ENCODE measurements around the gene MTSS2.

The MTSS2 gene

GRCh38 chr16:70665806-70666735 lies 19.8 kb downstream of the MTSS2 start:
- no peak for DNase-seq

- no peak for DNase-seq
Measured at GRCh38 chr16:70665113-70665694, 20.6 kb downstream of the MTSS2 start.

GRCh38 chr16:70664325-70665112 lies 21.3 kb downstream of the MTSS2 start:
- no peak for DNase-seq

DNA sequence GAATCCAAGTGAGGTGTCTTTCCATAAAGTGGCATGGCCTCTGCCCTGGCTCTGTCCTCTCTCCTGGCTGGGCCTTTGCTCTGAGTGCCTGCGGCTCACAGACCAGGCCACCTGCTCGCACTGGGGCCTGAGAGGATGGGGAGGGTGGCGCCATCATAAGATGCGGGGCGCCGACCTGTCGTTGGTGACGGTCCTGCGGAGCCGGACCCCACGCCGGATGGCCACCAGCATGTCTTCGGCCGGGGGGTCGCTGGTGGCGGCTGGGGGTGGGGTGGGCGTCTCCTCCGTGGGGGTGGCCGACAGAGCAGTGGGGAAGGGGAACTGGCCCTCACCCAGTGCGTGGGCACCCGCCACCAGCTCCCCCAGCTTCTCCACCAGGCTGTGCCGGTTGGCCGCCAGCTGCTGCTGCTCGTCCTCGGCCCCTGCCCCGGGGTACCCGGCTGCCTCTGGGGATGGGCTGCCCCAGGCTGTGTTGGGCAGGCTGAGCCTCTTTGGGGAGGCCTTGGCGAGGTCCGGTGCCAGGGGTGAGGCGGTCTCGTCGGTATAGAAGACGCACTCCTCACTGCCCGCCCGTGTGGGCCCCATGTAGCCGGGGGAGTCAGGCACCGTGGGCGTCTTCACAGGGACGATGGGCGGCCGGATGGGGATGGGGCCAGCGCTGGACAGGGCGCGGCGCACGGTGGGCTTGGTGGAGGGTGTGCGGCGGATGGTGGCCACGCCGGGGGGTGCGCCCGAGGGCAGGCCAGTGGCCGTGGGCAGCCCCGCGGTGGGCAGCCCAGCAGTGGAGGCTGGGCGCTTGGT lies 22.1 kb downstream of the MTSS2 start:
- no peak for DNase-seq

DNA sequence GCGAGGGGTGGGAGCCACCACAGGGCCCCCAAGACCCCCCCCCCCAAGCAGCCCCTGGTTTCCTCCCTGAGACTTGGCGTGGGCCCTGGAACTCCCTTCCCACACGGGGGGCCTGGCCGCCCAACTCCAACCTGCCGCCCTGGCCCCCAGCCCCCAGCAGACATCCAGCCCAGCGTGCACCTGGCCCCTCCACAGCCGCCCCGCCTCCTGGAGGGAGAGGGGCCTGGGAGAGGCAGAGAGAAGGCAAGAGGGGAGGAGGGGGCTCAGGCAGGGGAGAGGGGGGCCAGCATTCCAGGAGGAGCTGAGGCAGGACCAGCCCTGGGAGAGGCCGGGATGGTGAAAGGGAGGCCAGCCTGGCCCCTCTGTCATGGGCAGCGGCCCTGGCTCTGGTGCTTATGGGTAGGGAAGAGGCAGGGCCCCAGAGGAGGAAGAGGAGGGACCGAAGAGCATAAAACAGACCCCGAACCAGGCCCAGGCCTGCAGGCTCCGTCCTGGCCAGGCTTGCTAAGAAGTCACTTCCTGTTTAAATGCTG lies 22.8 kb downstream of the MTSS2 start:
- no peak for DNase-seq

GRCh38 chr16:70661918-70662641 lies 23.8 kb downstream of the MTSS2 start:
- DNase-seq: no peak

DNA sequence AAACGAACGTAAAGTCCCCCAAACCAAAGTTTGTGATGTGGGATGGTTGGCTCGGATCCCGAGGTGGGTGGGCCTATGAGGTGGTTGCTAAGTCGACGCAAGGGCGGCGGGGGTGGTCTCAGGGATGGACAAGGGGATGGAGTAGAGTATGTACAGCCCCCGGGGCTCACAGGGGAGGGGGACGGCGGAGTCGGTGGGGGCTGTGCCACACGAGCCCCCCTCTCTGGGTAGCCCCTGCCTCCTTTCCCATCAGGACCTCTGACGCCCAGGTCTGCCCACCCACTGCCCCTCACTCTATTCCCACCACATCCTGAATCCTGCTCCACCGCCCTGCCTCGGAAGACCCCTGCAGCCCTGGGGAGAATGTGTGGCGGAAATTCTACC lies 24.3 kb downstream of the MTSS2 start:
- DNase-seq: no peak

DNA sequence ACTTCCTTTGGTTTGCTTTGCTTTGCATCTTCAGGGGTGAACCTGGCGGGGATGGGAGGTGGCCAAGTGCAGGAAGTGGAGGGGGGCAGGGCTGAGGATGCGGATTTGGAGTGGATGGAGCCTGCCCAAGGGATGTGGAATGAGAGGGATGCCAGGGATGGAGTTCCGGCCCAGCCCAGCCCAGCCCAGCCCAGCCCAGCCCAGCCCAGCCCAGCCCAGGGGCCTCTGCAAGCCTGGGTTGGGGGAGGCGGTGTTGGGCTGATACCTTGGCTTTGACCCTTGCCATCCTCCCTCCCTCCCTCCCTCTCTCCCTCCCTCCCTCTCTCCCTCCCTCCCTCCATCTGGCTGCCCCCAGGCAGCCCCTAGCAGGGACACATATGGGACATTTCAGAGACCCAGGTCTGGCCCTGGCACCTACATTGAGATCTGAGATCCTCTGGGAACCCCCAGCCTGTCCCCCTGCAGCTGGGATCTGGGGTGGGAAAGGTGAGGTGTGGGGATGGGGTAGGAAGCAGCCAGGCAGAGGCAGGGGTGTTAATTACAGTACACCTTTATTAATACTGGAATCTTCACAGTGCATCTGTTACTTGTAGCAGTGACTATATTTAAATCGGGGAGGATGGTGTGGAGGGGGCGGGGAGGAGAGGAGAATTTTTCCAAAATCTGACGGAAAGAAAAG lies 25.0 kb downstream of the MTSS2 start:
- no peak for DNase-seq

GRCh38 chr16:70659953-70660671 lies 25.7 kb downstream of the MTSS2 start:
- no peak for DNase-seq

DNA sequence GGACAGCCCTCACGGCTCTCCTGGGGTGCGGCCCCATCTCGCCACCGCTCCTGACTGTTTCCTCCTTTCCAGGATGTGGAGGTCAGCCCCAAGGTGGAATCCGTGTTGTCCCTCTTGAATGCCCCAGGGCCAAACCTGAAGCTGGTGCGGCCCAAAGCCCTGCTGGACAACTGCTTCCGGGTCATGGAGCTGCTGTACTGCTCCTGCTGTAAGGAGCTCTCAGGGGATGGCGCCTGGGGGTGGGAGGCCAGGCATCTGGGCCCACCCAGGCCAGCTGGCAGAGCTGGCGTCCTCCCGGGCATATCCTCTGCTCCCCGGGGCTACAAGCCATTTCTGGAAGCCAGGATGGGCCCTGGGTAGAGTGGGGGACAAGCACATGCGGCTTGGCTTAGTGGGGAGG lies 26.3 kb downstream of the MTSS2 start:
- DNase-seq: no peak

- DNase-seq: no peak
Measured at GRCh38 chr16:70658921-70659320, 26.9 kb downstream of the MTSS2 start.

GRCh38 chr16:70657956-70658355 lies 27.9 kb downstream of the MTSS2 start:
- no peak for DNase-seq

DNA sequence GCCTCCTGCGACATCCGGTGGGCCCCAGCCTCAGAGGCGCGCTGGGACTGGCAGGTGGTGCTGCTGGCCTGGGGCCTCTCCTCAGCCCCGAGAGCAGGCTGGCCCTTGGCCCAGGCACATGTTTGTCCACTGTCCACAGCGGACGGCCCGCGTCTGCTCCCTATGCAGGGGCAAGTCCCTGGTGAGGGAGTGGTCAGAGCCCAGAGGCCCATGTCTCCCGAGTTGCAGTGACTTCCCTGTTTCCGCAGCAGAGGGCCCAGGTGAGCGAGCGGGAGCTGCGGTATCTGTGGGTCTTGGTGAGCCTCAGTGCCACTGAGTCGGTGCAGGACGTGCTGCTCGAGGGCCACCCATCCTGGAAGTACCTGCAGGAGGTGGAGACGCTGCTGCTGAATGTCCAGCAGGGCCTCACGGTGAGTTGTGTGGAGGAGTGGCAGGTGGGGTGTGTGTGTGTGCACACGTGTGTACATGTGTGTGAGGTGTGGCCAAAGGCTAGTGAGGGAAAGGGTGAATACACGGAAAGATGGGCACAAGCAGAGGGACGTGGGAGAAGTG lies 29.1 kb downstream of the MTSS2 start:
- DNase-seq: no peak

DNA sequence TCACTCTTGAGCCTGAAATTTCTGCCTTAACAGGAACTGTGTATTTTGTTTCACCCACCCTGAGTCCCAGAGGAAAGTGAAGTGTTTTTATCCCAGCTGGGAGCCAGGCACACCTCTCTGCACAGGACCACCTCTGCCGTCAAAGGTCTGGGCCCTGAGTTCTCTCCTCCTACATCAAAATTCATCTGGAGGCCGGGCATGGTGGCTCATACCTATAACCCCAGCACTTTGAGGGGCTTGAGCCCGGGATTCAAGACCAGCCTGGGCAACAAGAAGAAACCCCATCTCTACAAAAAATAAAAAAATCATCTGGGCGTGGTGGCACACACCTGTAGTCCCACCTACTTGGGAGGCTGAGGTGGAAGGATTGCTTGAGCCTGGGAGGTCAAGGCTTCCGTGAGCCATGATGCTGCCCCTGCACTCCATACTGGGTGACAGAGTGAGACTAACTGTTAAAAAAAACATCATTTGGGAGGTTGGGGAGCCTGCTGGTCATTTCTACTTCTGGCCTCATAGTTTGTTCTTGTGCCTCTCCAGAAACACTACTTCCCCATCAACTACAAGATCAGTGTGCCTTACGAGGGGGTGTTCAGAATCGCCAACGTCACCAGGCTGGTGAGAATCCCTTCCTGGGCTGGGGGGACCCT lies 29.7 kb downstream of the MTSS2 start:
- DNase-seq: no peak

- DNase-seq: peak; percentile 84
Measured at GRCh38 chr16:70653809-70654771, 31.8 kb downstream of the MTSS2 start.

GRCh38 chr16:70653406-70653805 lies 32.4 kb downstream of the MTSS2 start:
- no peak for DNase-seq

DNA sequence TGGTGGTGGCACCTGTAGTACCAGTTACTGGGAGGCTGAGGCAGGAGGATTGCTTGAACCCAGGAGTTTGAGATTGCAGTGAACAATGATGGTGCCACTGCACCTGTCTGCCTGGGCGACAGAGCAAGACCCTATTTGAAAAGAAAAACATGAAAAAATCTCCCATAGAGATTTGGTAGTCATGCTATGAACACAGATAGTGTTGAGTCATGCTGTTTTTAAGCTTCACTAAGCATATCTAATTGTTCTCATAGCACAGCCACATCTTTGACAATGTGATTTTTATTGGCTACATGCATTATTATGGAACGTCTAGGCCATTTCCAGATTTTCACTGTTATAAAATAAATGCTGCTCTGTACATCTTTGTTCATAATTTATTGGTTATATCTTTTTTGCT lies 33.5 kb downstream of the MTSS2 start:
- DNase-seq: no peak

GRCh38 chr16:70651524-70651923 lies 34.3 kb downstream of the MTSS2 start:
- no peak for DNase-seq
